Pancreas (tissue), 10 donors: Measurements from ENCODE around the gene ACSL3. TPM values are rescaled to one million over a fixed set of nuclear protein-coding genes. Genes with fewer than 3 reads are reported as not detected.

Source experiments
- ATAC-seq, 4 donors: fragments of 200-7000 bp; cut with Tn5 transposase; one replicate each; pipeline versions ENCODE4 v1.8.0 to v1.9.1; 2020; ENCODE audit warnings: mild to moderate bottlenecking in 4 of 4, moderate library complexity in 4 of 4
- DNase-seq, 6 donors: peaks; one replicate each; pipeline ENCODE4 v3.0.0-alpha.2; 2020
- FAIRE-seq: peaks from 2 replicates; lab custom pipeline; 2012; peaks lifted over from hg19 to GRCh38; lab: Jason Lieb, UNC
- H3K27ac ChIP-seq, 4 donors: fragments of 200-600 bp; sonication (generic); 1 replicate in 3 of 4; 2 replicates in 1 of 4; pipeline versions ENCODE4 v1.5.0 to v1.8.0; 2020
- H3K27me3 ChIP-seq, 4 donors: fragments of 200-600 bp; one replicate each; pipeline ENCODE4 v1.8.0; 2021
- H3K36me3 ChIP-seq, 3 donors: fragments of 200-600 bp; sonication (generic) in 1 of 3; one replicate each; pipeline versions ENCODE4 v1.5.0 to v1.8.0; 2020 to 2021
- H3K4me1 ChIP-seq, 3 donors: fragments of 200-600 bp; one replicate each; pipeline ENCODE4 v1.8.0; 2021
- H3K4me3 ChIP-seq, 4 donors: fragments of 200-600 bp; sonication (generic) in 2 of 4; one replicate each; pipeline versions ENCODE4 v1.5.0 to v1.8.0; 2020 to 2021
- H3K9me3 ChIP-seq, 4 donors: fragments of 200-600 bp; one replicate each; pipeline ENCODE4 v1.8.0; 2021
- CTCF ChIP-seq, 4 donors: fragments of 200-600 bp; sonication (generic) in 3 of 4; IDR thresholded peaks; one replicate each; pipeline versions ENCODE4 v1.5.0 to v1.8.0; 2021; ENCODE audit warnings: antibody characterized with exemption in 4 of 4
- WGBS, 2 donors: extraction: QIAGEN DNeasy Blood & Tissue Kit; methylation state at CpG; one replicate each; pipeline ENCODE4 v1.1.7; 2013; 5-methylcytosine and 5-hydroxymethylcytosine counted together
- intact Hi-C, 3 donors: fragments of 100-400 bp; cut with DNase I; formaldehyde crosslinking; loops; one replicate each; pipeline versions ENCODE4 v1.11.1 to v1.14.2; 2022
- polyA plus RNA-seq, 2 donors: library from polyadenylated mRNA; stranded (reverse); fragments of 200-250 nt; gene quantifications; one replicate each; pipeline ENCODE4 v1.2.3, GENCODE V29; 2013
- total RNA-seq, 6 donors: library from RNA; stranded (reverse); fragmentation: NEBNext Ultra II Directional in 4 of 6; extraction: Animal tissue kit (Norgen Biotek cat#: 25700) in 4 of 6; gene quantifications; one replicate each; pipeline versions ENCODE4 v1.2.1 to v1.2.4, GENCODE V29; 2021 to 2023
- donor health status: healthy with polysubstance abuse.
- donor health status: DM: no; HTN: no; CAD: no; lungs with moderate emphysema.
- donor health status: DM: no; HTN: no; CAD: no.
- donor health status: control.
- donor health status: control.
- donor health status: Bipolar disorder and iron deficiency.
- donor health status: DM: yes; HTN: yes; CAD: no.
- donor health status: DM: no; HTN: no; CAD: no.
- donor health status: DM: no; HTN: no; CAD: no.
- donor health status: DM: yes; HTN: yes; CAD: no.

Gene ACSL3
- total and polyA plus RNA-seq, 8 donors, result 4.7 to 32.0 (median 15.9) TPM

- no peak for DNase-seq
- TF ChIP-seq CTCF (IDR thresholded peaks at IDR 0.05), result no peak
- H3K4me3 ChIP-seq, result no peak overlapping the region
- no peaks in the 10 kb centered on the region for H3K36me3 ChIP-seq
- H3K9me3 ChIP-seq, result no peaks in the 10 kb centered on the region
- H3K4me1 ChIP-seq, result no peaks in the 10 kb centered on the region
- ATAC-seq, result no peak
- FAIRE-seq, result no peak
- no peak overlapping the region for H3K27ac ChIP-seq
- no peaks in the 10 kb centered on the region for H3K27me3 ChIP-seq
- intact Hi-C loops, result no loop called here
- WGBS, 2 donors, result 60 to 79% methylated on average over 6 of the region's 6 CpGs
Measured at GRCh38 chr2:222960126-222960525, 99.3 kb downstream of the ACSL3 start.

- WGBS, 2 donors, result 70 to 80% methylated on average over 7 of the region's 7 CpGs
- no peak overlapping the region for H3K4me3 ChIP-seq
- DNase-seq, result no peak
- no peak for ATAC-seq
- TF ChIP-seq CTCF (IDR thresholded peaks at IDR 0.05), result no peak
- FAIRE-seq, result no peak
- no peak overlapping the region for H3K27ac ChIP-seq
- no peaks in the 10 kb centered on the region for H3K4me1 ChIP-seq
- no peaks in the 10 kb centered on the region for H3K27me3 ChIP-seq
- no peaks in the 10 kb centered on the region for H3K36me3 ChIP-seq
- intact Hi-C loops, result no loop called here
- H3K9me3 ChIP-seq, result no peaks in the 10 kb centered on the region
Measured at GRCh38 chr2:222963641-222964040, 102.8 kb downstream of the ACSL3 start.

- FAIRE-seq (no peak), DNase-seq (no peak), ATAC-seq (no peak)
- Histone ChIP-seq H3K27ac (no peak overlapping the region), H3K4me3 (no peak overlapping the region), H3K36me3 (no peaks in the 10 kb centered on the region), H3K27me3 (no peaks in the 10 kb centered on the region), H3K4me1 (no peaks in the 10 kb centered on the region), H3K9me3 (no peaks in the 10 kb centered on the region)
- intact Hi-C loops, result no loop called here
- 76 to 86% methylated on average over 11 of the region's 11 CpGs for WGBS, 2 donors
- no peak for TF ChIP-seq CTCF (IDR thresholded peaks at IDR 0.05)
Measured at GRCh38 chr2:222964376-222965031, 103.7 kb downstream of the ACSL3 start.

DNA sequence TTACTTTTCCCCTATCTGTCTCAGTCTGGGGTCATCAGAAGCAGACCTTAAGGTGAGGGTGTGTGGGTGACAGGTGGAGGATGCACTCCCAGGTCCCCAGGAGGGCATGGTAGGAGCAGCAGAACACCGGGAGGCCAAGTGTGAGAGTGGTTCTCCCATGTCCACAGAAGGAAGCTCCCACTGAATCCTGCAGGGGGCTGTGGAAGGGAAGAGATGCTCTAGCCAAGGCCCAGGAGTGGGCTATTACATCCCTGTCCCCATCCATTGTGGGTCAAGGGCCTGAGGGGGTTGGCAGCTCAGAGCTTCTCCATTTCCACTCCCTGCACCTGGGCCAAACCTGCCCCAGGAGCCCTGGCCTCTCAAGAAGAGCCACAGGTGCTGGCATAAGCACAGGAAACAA lies 104.7 kb downstream of the ACSL3 start:
- Histone ChIP-seq H3K4me1 (no peaks in the 10 kb centered on the region), H3K36me3 (no peaks in the 10 kb centered on the region), H3K9me3 (no peaks in the 10 kb centered on the region), H3K4me3 (no peak overlapping the region), H3K27me3 (no peaks in the 10 kb centered on the region), H3K27ac (no peak overlapping the region)
- intact Hi-C loops, result no loop called here
- TF ChIP-seq CTCF (IDR thresholded peaks at IDR 0.05), result no peak
- ATAC-seq (no peak), DNase-seq (no peak), FAIRE-seq (no peak)
- 90 to 92% methylated on average over 1 of the region's 1 CpG for WGBS, 2 donors

- 78 to 79% methylated on average over 6 of the region's 6 CpGs for WGBS, 2 donors
- Histone ChIP-seq H3K36me3 (no peaks in the 10 kb centered on the region), H3K9me3 (no peaks in the 10 kb centered on the region), H3K27me3 (no peaks in the 10 kb centered on the region), H3K27ac (no peak overlapping the region), H3K4me1 (no peaks in the 10 kb centered on the region), H3K4me3 (no peak overlapping the region)
- intact Hi-C loops, result no loop called here
- ATAC-seq (no peak), FAIRE-seq (no peak), DNase-seq (no peak)
- no peak for TF ChIP-seq CTCF (IDR thresholded peaks at IDR 0.05)
Measured at GRCh38 chr2:222968550-222969155, 107.8 kb downstream of the ACSL3 start.
